SJSA1 (cell line): ENCODE measurements around the gene SFSWAP. TPM values are rescaled to one million over a fixed set of nuclear protein-coding genes. Genes with fewer than 3 reads are reported as not detected.
A peak's percentile ranks its signal among the peaks of the same experiment; 100 is the strongest.
"Not testable (repeated sequence)": the region's sequence is repeated elsewhere in the genome, so short reads cannot be mapped to it uniquely, and the experiment has no call there.

Experiments used
- DNase-seq, 2 experiments: peaks; one replicate each; pipeline ENCODE4 v3.0.0-alpha.2; 2015 to 2020; ENCODE audit warnings: low spot score in 2 of 2, low read depth in 1 of 2
- H3K27ac ChIP-seq: fragments of 250-450 bp; sonication (Bioruptor Pico); 2 replicates; pipeline ENCODE4 v1.5.1; 2020; ENCODE audit warnings: mild to moderate bottlenecking, moderate library complexity
- H3K27me3 ChIP-seq: fragments of 250-450 bp; sonication (Bioruptor Pico); replicated peaks from 2 replicates; pipeline ENCODE4 v1.5.1; 2020; ENCODE audit warnings: mild to moderate bottlenecking, moderate library complexity
- H3K36me3 ChIP-seq: fragments of 250-450 bp; sonication (Bioruptor Pico); 2 replicates; pipeline ENCODE4 v1.5.1; 2020; ENCODE audit warnings: mild to moderate bottlenecking
- H3K4me1 ChIP-seq: fragments of 250-450 bp; sonication (Bioruptor Pico); replicated peaks from 2 replicates; pipeline ENCODE4 v1.6.1; 2021; ENCODE audit warnings: mild to moderate bottlenecking
- H3K4me3 ChIP-seq: fragments of 250-450 bp; sonication (Bioruptor Pico); 2 replicates; pipeline ENCODE4 v1.5.1; 2020; ENCODE audit warnings: mild to moderate bottlenecking
- H3K9me3 ChIP-seq: fragments of 250-450 bp; sonication (Bioruptor Pico); replicated peaks from 2 replicates; pipeline ENCODE4 v1.5.1; 2020; ENCODE audit warnings: mild to moderate bottlenecking
- total RNA-seq: library from RNA; depleted of rRNA; stranded (reverse); fragments of >200 nt; shearing (Covaris generic); gene quantifications from 2 replicates; pipeline ENCODE4 v1.2.3, GENCODE V29; 2014

The SFSWAP gene
- total RNA-seq, 1 experiment from 2014 or later, result 27.0 TPM

- Histone ChIP-seq H3K27me3 (peaks cover 11% of the 10 kb centered on the region; the same call in 1 of the 2 replicates), H3K36me3 (no peaks in the 10 kb centered on the region), H3K9me3 (no peaks in the 10 kb centered on the region), H3K27ac (no peak overlapping the region), H3K4me1 (no peaks in the 10 kb centered on the region), H3K4me3 (no peak overlapping the region)
- no peak for DNase-seq
Measured at GRCh38 chr12:131700271-131700670, 10.6 kb upstream of the SFSWAP start.

- H3K4me1 ChIP-seq, result no peaks in the 10 kb centered on the region
- no peak overlapping the region for H3K27ac ChIP-seq
- H3K36me3 ChIP-seq, result no peaks in the 10 kb centered on the region
- no peak overlapping the region for H3K4me3 ChIP-seq
- no peaks in the 10 kb centered on the region for H3K9me3 ChIP-seq
- peaks cover 5% of the 10 kb centered on the region; the same call in 1 of the 2 replicates for H3K27me3 ChIP-seq
- no peak for DNase-seq
Measured at GRCh38 chr12:131701705-131702572, 9.0 kb upstream of the SFSWAP start.

- no peaks in the 10 kb centered on the region for H3K9me3 ChIP-seq
- no peak for DNase-seq
- peaks cover 4% of the 10 kb centered on the region; the same call in 1 of the 2 replicates for H3K27me3 ChIP-seq
- no peak overlapping the region for H3K4me3 ChIP-seq
- H3K4me1 ChIP-seq, result no peaks in the 10 kb centered on the region
- H3K27ac ChIP-seq, result no peak overlapping the region
- no peaks in the 10 kb centered on the region for H3K36me3 ChIP-seq
Measured at GRCh38 chr12:131702573-131702877, 8.4 kb upstream of the SFSWAP start.

- Histone ChIP-seq H3K36me3 (no peaks in the 10 kb centered on the region), H3K9me3 (no peaks in the 10 kb centered on the region), H3K27ac (no peak overlapping the region), H3K27me3 (peaks cover 4% of the 10 kb centered on the region; the same call in 1 of the 2 replicates), H3K4me3 (no peak overlapping the region), H3K4me1 (no peaks in the 10 kb centered on the region)
- DNase-seq, result no peak
Measured at GRCh38 chr12:131703161-131703560, 7.7 kb upstream of the SFSWAP start.

DNA sequence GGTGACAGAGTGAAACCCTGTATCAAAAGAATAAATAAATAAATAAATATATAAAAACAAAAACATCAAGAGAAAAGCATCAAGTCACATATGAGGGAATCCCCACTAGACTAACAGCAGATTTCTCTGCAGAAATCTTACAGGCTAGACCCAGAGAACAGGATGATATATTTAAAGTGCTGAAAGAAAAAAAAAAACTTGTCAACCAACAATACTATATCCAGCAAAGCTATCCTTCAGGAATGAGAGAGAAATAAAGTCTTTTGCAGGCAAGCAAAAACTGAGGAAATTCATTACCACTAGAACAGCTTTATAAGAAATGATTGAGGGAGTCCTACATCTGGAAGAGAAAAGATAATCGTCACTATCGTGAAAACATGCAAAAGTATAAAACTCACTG is 6.4 kb upstream of the SFSWAP start:
- H3K36me3 ChIP-seq, result no peaks in the 10 kb centered on the region
- DNase-seq, result no peak
- H3K27me3 ChIP-seq, result peaks cover 3% of the 10 kb centered on the region; the same call in 1 of the 2 replicates
- H3K4me1 ChIP-seq, result no peaks in the 10 kb centered on the region
- no peak overlapping the region for H3K27ac ChIP-seq
- no peak overlapping the region for H3K4me3 ChIP-seq
- no peaks in the 10 kb centered on the region for H3K9me3 ChIP-seq

GRCh38 chr12:131706709-131707108 is 4.2 kb upstream of the SFSWAP start:
- not testable (repeated sequence) for DNase-seq

DNA sequence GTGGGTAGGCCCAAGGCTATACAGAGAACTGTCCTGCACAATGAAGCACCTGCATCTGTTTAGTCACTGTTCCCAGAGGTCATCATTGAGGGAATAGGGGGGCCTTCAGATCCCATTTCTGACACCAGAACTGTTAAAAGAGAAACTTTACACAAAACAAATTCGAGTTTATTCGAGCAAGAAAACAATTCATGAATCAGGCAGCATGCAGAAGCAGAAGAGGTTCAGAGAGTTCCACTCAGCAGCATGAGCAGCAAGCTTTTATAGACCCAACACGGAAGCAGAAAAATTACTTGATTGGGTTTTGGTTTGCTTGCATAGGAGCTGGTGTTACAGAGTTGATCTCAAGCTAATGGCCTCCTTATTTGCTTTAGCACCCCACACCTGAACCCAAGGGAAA is 1.7 kb upstream of the SFSWAP start:
- Histone ChIP-seq H3K9me3 (no peaks in the 10 kb centered on the region), H3K36me3 (peaks cover 21% of the 10 kb centered on the region), H3K27me3 (no peaks in the 10 kb centered on the region), H3K4me3 (no peak overlapping the region), H3K27ac (no peak overlapping the region), H3K4me1 (peaks cover 13% of the 10 kb centered on the region)
- no peak for DNase-seq

More at GRCh38 chr12:131706709-131707108, 4.2 kb upstream of the SFSWAP start:
- not testable (repeated sequence) for H3K4me1 ChIP-seq, H3K27ac ChIP-seq, H3K36me3 ChIP-seq, H3K9me3 ChIP-seq, H3K4me3 ChIP-seq, H3K27me3 ChIP-seq

DNA sequence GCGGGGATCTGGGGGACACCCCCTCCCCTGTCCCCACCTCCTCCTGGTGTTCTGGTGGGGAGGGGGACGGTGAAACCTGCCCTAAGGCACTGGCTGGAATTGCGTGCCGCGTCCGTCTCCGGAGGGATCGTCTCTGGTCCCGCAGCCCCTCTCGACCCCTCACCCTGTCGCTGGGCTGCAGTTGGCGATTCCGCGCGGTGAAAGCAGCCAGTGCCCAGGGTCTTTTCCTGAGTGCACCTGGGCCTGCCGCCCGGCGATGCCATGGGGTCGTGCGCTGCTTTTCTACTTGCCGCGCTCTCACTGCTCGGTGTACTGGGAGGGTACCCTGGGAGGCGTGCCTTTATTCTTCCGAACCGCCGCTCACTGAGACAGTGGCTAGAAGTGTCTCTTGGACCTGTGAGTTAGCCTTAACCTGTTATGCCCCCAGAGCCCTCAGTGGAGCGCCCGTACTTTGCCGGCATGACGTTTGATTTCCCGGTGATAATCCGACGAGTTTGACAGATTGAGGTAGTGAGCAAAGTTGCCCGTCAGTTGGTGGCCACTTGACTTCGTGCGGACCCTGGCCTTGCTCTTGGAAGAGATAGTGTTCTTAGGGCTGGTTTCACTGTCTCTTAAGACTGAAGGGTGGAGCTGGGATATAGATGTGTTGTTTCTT is 788 bp downstream of the SFSWAP start:
- Histone ChIP-seq H3K27me3 (no peaks in the 10 kb centered on the region), H3K27ac (peak overlapping the region; percentile 100), H3K36me3 (peaks cover 45% of the 10 kb centered on the region), H3K9me3 (no peaks in the 10 kb centered on the region), H3K4me1 (peaks cover 13% of the 10 kb centered on the region), H3K4me3 (peak overlapping the region; percentile 76)
- no peak for DNase-seq

- Histone ChIP-seq H3K36me3 (peaks cover 61% of the 10 kb centered on the region), H3K4me1 (peaks cover 13% of the 10 kb centered on the region), H3K27ac (no peak overlapping the region), H3K4me3 (no peak overlapping the region), H3K27me3 (no peaks in the 10 kb centered on the region), H3K9me3 (no peaks in the 10 kb centered on the region)
- no peak for DNase-seq
Measured at GRCh38 chr12:131713349-131713748, 2.5 kb downstream of the SFSWAP start.

- no peaks in the 10 kb centered on the region for H3K27me3 ChIP-seq
- H3K4me3 ChIP-seq, result no peak overlapping the region
- peaks cover 13% of the 10 kb centered on the region for H3K4me1 ChIP-seq
- no peak overlapping the region for H3K27ac ChIP-seq
- DNase-seq, result no peak
- peaks cover 75% of the 10 kb centered on the region for H3K36me3 ChIP-seq
- H3K9me3 ChIP-seq, result no peaks in the 10 kb centered on the region
Measured at GRCh38 chr12:131714759-131715158, 3.9 kb downstream of the SFSWAP start.

DNA sequence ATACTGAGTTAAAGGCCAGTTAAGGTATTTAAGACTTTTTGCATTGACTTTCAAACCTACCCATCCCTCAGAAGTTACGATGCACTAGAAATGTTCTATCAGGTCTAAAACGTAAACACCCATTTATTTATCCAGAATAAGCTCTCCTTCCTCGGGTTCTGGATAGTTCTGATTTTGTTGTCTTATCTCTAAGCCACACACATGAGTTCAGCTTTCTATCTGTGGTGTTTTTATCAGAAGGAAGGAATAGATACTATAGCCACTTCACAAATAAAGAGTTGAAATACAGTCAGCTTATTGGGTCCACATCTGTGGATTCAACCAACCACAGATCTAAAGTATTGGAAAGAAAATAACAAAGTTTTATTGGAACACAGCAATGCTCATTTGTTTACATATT is 5.4 kb downstream of the SFSWAP start:
- Histone ChIP-seq H3K9me3 (no peaks in the 10 kb centered on the region), H3K27me3 (no peaks in the 10 kb centered on the region), H3K27ac (no peak overlapping the region), H3K36me3 (peaks cover 87% of the 10 kb centered on the region), H3K4me3 (no peak overlapping the region), H3K4me1 (peaks cover 7% of the 10 kb centered on the region)
- DNase-seq, result no peak

DNA sequence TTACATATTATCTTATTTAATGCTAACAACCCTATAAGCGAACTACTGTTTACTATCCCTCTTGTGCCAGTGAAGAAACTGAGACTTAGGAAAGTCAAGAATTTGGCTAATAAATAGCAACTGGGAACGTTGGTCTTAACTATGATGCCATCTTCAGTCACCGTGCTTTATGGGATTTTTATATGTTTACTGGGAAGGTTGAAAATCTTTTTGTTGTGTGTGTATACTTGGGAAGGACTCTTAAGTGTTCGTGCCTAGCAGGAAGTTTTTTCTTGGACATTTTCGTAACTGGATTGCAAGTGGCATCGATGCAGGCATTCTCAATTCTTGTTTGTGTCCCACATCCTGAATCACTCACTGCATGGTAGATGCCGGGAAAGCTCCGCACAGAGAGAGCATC is 9.4 kb downstream of the SFSWAP start:
- H3K36me3 ChIP-seq, result peaks cover 96% of the 10 kb centered on the region

DNA sequence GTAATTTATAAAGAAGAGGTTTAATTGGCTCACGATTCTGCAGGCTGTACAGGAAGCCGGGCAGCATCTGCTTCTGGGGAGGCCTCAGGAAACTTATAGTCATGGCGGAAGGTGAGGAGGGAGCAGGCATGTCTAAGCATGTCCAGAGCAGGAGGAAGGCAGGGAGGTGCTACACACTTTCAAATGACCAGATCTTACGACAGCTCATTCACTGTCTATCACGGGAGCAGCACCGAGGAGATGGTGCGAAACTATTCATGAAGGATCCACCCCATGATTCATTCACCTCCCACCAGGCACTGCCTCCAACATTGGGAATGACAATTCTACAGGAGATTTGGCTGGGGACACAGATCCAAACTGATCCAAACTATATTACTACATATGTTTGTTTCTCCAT is 10.0 kb downstream of the SFSWAP start:
- Histone ChIP-seq H3K27me3 (no peaks in the 10 kb centered on the region), H3K27ac (no peak overlapping the region), H3K4me3 (no peak overlapping the region), H3K4me1 (no peaks in the 10 kb centered on the region), H3K36me3 (peaks cover 96% of the 10 kb centered on the region), H3K9me3 (no peaks in the 10 kb centered on the region)
- DNase-seq, result no peak

More for the DNA sequence above, 9.4 kb downstream of the SFSWAP start:
- Histone ChIP-seq H3K27ac (no peak overlapping the region), H3K4me3 (no peak overlapping the region), H3K9me3 (no peaks in the 10 kb centered on the region), H3K4me1 (no peaks in the 10 kb centered on the region), H3K27me3 (no peaks in the 10 kb centered on the region)
- DNase-seq, result no peak

DNA sequence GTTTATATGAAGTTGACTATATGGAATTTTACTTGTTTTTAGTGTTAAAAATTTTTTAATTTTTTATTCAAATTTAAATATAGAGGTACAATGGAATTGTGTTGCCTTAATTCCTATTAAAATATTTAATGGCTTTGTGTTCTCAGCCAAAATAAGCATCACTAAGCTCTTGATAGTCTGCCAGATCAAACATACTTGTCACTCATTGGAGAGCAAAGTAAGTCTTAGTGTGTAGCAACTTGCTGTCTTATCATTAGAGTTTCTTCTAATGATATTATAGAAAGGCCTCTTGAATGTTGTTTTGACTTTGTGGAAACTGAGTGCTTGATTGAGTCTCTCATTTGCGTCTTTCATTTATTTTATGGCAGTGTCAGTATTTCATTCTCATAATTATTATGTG is 10.7 kb downstream of the SFSWAP start:
- no peak for DNase-seq
- H3K36me3 ChIP-seq, result peaks cover 96% of the 10 kb centered on the region
- no peak overlapping the region for H3K27ac ChIP-seq
- no peaks in the 10 kb centered on the region for H3K4me1 ChIP-seq
- H3K27me3 ChIP-seq, result no peaks in the 10 kb centered on the region
- H3K9me3 ChIP-seq, result no peaks in the 10 kb centered on the region
- no peak overlapping the region for H3K4me3 ChIP-seq
